NCI-H2171 treated with DMSO at 0.1 percent for 48 hours (cell line): Measurements from ENCODE around the gene NACAD.

Source experiments
- DNase-seq: peaks from one replicate; lab custom pipeline; 2025; lab: John Stamatoyannopoulos, UW

The NACAD gene

GRCh38 chr7:45088821-45089340, at the start of gene NACAD:
TSS of gene NACAD (minus strand) at chr7:45088969. CDS start at chr7:45088894, 75 bp downstream.
- peak; percentile 79 for DNase-seq

- DNase-seq = peak; percentile 68
These were observed 47.6 kb upstream of the NACAD start for GRCh38 chr7:45136106-45137060.

GRCh38 chr7:45133877-45134276, 45.1 kb upstream of the NACAD start:
- no peak for DNase-seq

- DNase-seq = no peak
These were observed 44.6 kb upstream of the NACAD start for GRCh38 chr7:45133352-45133751.

- no peak for DNase-seq
These were observed 44.0 kb upstream of the NACAD start for GRCh38 chr7:45132708-45133320.

- no peak for DNase-seq
These were observed 43.1 kb upstream of the NACAD start for GRCh38 chr7:45131891-45132290.

- DNase-seq = no peak
These were observed 42.1 kb upstream of the NACAD start for GRCh38 chr7:45130910-45131309.

- DNase-seq = no peak
These were observed 41.1 kb upstream of the NACAD start for GRCh38 chr7:45129906-45130305.

GRCh38 chr7:45129181-45129800, 40.5 kb upstream of the NACAD start:
- no peak for DNase-seq

GRCh38 chr7:45126920-45127319, 38.2 kb upstream of the NACAD start:
- no peak for DNase-seq

GRCh38 chr7:45126201-45126600, 37.4 kb upstream of the NACAD start:
- DNase-seq = no peak

- no peak for DNase-seq
These were observed 36.6 kb upstream of the NACAD start for GRCh38 chr7:45125193-45125904.

- no peak for DNase-seq
These were observed 35.3 kb upstream of the NACAD start for GRCh38 chr7:45123913-45124710.

GRCh38 chr7:45122975-45123860, 34.4 kb upstream of the NACAD start:
- no peak for DNase-seq

GRCh38 chr7:45119550-45119949, 30.8 kb upstream of the NACAD start:
- DNase-seq = no peak

GRCh38 chr7:45118889-45119331, 30.1 kb upstream of the NACAD start:
- no peak for DNase-seq

- no peak for DNase-seq
These were observed 29.5 kb upstream of the NACAD start for GRCh38 chr7:45118292-45118691.

- DNase-seq = no peak
These were observed 28.8 kb upstream of the NACAD start for GRCh38 chr7:45117582-45117981.

GRCh38 chr7:45116048-45116447, 27.3 kb upstream of the NACAD start:
- DNase-seq = no peak

GRCh38 chr7:45114926-45115325, 26.2 kb upstream of the NACAD start:
- DNase-seq = no peak
